H1 (cell line): Measurements from ENCODE around the gene CLDN2.

ENCODE experiments used
- EP300 ChIP-seq, 2 experiments: IDR thresholded peaks; 1 replicate in 1 of 2; 2 replicates in 1 of 2; pipeline ENCODE4 v1.6.1; 2011 to 2012; ENCODE audit warnings: low read depth in 2 of 2, low read length in 2 of 2, mild to moderate bottlenecking in 2 of 2, borderline replicate concordance in 1 of 2, inconsistent platforms in 1 of 2, moderate library complexity in 1 of 2
- TF ChIP-seq, protein P1 (sequence below), 3 experiments: IDR thresholded peaks; 1 replicate in 2 of 3; 2 replicates in 1 of 3; pipeline versions ENCODE4 v1.5.1 to v1.6.1; 2011; ENCODE audit warnings: low read length in 3 of 3, mild to moderate bottlenecking in 3 of 3, inconsistent platforms in 2 of 3, low read depth in 1 of 3, moderate library complexity in 1 of 3; ENCODE audit not compliant: insufficient read depth in 1 of 3; ENCODE audit errors: control extremely low read depth in 1 of 3

DNA sequence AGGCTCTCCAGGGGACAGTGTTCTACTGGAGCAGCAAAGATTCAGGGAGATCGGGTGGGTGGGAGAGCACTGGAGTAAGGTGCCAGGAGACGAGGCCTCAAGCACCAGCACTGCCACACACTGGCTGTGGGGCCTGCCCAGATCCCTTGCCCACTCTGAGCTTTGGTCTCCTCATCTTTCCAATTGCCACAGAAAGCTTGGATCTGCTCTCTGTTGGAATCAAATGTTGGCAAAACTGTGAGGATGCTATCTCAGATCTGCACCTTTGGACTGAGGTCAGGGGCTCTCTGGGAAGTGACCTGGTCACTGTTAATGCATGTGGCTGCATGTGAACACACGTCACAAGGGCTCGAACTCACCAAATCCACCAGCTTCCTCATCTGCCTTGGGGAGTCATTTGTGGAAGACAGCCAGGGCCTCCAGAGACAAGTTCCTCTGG lies 18.4 kb upstream of the CLDN2 start:
- no peak for TF ChIP-seq EP300 (IDR thresholded peaks at IDR 0.05; ENCODE audit: borderline replicate concordance in 1 of 2, low read depth in 2 of 2, low read length in 2 of 2)
- TF ChIP-seq, protein P1, sequence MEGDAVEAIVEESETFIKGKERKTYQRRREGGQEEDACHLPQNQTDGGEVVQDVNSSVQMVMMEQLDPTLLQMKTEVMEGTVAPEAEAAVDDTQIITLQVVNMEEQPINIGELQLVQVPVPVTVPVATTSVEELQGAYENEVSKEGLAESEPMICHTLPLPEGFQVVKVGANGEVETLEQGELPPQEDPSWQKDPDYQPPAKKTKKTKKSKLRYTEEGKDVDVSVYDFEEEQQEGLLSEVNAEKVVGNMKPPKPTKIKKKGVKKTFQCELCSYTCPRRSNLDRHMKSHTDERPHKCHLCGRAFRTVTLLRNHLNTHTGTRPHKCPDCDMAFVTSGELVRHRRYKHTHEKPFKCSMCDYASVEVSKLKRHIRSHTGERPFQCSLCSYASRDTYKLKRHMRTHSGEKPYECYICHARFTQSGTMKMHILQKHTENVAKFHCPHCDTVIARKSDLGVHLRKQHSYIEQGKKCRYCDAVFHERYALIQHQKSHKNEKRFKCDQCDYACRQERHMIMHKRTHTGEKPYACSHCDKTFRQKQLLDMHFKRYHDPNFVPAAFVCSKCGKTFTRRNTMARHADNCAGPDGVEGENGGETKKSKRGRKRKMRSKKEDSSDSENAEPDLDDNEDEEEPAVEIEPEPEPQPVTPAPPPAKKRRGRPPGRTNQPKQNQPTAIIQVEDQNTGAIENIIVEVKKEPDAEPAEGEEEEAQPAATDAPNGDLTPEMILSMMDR (IDR thresholded peaks at IDR 0.05; ENCODE audit: control extremely low read depth in 1 of 3, insufficient read depth in 1 of 3, low read depth in 1 of 3, low read length in 3 of 3) = no peak
